Measurements from ENCODE around the gene OR56A5.
"Not testable (repeated sequence)": the region's sequence is repeated elsewhere in the genome, so short reads cannot be mapped to it uniquely, and the experiment has no call there.

Gene OR56A5

GRCh38 chr11:5968394-5968793 lies at the start of gene OR56A5:
Gene OR56A5 (minus strand): TSS chr11:5968494. CDS start chr11:5968494, 0 bp downstream.
- DNase-seq = no peak

GRCh38 chr11:6013042-6013441 lies 44.7 kb upstream of the OR56A5 start:
- DNase-seq = no peak

DNA sequence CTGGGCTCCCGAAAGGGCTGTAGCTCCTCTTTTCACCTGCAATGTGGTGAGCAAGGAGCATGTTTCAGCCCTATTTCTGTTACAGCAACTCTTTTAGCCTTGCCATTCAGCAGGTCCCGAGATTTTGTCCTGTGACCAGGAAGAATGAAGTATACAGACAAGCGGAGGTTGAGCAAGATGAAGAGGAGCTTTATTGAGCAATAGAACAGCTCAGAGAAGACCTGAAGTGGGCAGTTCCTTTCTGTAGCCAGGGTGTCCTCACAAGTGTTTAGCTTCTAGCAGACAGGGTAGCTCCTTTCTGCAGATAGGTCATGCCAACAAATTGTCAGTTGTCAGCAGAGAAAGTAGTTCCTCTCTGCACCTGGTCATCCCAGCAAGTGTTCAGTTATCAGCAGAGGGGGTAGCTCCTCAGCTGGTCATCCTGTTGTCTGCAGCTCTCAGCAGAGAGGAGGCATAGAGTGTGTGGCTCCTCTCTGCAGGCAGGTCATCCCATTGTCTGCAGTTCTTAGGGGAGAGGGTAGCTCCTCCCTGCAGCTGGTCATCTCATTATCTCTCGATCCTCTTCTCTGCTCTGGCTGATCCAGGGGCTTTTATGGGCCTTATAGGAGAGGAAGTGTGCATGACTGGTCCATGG lies 43.9 kb upstream of the OR56A5 start:
- DNase-seq = no peak

DNA sequence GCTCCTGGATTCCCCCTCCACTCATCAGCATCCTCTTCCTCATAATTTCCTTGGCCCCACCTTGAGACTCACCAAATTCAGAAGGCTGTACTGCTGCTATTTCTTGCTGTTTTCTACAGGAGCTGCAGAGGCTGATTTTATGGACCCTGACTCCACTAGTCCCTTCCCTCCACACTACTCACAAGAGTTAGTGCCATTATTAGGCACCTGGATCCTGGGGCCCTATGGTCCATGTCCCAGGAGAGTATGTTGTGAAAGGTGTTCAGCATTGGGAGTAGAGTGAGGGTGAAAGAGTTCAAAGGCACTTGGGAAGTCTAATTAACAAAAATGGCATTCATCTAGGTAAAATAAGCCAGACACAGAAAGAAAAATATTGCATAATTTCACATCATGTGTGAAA lies 38.6 kb upstream of the OR56A5 start, which contains the start of gene OR56A4:
TSS of gene OR56A4 (minus strand) at position 101 of the 400 bp plus-strand sequence. CDS start 3,954 bp downstream, outside the sequence.
- DNase-seq = no peak

- no peak for DNase-seq
These were observed 38.1 kb upstream of the OR56A5 start for GRCh38 chr11:6006395-6006794.

GRCh38 chr11:6002202-6002699 lies 34.0 kb upstream of the OR56A5 start:
- DNase-seq = no peak

GRCh38 chr11:5994791-5995190 lies 26.5 kb upstream of the OR56A5 start:
- DNase-seq = no peak

- no peak for DNase-seq
These were observed 24.4 kb upstream of the OR56A5 start for GRCh38 chr11:5992604-5993251.

- DNase-seq = no peak
These were observed 23.9 kb upstream of the OR56A5 start for GRCh38 chr11:5992150-5992549.

DNA sequence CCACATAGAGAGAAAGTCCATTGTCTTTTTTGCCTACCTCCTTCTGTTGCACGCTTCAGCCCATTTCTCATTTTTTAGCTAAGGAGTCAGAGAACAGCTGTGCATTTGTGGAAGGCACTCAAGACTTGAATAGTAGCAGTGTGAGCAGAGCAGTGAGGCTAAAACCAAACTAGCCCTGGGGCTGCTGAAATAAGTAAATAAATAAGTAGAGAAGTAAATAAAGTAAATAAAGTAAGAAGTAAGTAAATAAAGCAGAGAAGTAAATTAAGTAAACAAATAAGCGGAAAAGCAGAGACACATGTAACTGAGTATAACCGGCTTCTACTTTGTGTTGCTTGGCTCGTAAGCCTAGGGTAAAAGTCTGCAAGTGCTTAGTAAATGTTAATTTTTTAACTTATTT lies 20.9 kb upstream of the OR56A5 start:
- DNase-seq = no peak

- DNase-seq = no peak
These were observed 18.6 kb upstream of the OR56A5 start, which contains the start of gene OR52L1 for GRCh38 chr11:5986885-5987284. Gene OR52L1 (minus strand): TSS chr11:5986985. CDS start chr11:5986930, 55 bp downstream.

GRCh38 chr11:5983443-5983842 lies 15.1 kb upstream of the OR56A5 start:
- DNase-seq = no peak

DNA sequence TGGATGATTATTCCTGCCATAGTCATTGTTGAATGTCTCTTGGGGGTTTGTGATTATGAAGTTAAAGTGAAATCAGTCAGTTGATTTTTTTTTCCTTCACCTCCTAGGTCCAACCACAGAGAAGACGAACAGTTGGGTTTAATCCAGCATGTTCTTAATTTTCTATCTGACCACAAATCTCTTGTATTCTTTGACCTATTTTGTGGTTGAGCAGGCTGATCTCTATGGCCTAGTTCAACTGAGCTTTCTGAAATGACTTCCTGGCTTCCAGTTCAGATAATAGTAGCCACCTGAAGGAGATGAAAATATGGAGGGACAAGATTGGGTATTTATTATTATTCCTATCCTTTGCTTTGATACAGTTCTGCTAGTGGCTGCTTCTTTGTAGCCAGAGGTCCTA lies 5.2 kb upstream of the OR56A5 start:
- no peak for DNase-seq

DNA sequence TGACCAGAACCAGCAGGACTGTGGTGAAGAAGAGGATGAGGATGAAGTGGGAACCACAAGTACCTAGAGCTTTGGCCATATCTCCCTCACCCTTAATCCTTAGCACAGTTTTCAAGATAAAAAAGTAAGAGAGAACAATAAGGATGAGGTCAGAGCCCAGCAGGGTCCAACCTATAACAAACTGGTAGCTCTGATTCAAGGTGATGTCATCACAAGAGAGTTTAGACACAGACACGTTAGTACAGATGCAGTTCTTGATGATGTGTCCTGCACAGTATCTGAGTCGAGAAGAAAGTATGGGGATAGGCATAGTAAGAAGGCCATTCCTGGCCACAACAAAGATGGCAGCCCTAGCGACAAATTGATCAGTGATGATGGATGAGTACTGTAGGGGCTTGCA lies 586 bp downstream of the OR56A5 start:
- no peak for DNase-seq

DNA sequence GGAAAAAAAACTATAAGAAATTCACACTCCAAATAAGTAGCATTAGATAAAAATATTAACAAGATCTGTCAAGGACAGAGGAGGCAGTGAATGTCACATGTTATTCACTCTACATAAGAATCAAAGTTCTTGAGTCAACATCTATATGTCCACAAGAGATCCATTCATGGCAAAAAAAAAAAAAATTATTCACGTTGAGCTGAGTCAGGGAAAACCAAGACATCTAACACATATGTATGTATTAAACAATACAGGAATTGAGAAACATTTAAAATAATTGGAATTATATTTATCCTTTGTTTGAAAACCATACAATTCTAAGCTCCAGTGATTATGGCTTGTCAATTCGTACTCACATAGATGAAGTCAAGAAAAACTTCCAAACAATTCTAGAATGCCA lies 1.3 kb downstream of the OR56A5 start:
- no peak for DNase-seq

DNA sequence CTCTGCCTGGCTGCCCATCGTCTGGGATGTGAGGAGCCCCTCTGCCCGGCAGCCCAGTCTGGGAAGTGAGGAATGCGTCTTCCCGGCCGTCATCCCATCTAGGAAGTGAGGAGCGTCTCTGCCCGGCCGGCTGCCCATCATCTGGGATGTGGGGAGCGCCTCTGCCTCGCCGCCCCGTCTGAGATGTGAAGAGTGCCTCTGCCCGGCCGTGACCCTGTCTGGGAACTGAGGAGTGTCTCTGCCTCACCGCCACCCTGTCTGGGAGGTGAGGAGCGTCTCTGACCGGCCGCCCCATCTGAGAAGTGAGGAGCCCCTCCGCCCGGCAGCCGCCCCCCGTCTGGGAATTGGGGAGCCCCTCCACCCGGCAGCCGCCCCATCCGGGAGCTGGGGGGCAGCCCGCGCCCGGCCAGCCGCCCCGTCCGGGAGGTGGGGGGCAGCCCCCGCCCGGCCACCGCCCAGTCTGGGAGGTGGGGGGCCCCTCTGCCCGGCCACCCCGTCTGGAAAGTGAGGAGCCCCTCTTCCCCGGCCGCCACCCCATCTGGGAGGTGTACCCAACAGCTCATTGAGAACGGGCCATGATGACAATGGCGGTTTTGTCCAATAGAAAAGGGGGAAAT lies 7.5 kb downstream of the OR56A5 start:
- not testable (repeated sequence) for DNase-seq

- no peak for DNase-seq
These were observed 12.7 kb downstream of the OR56A5 start for GRCh38 chr11:5955586-5955985.

GRCh38 chr11:5941951-5942350 lies 26.3 kb downstream of the OR56A5 start, which contains the start of gene OR56A3:
Gene OR56A3 (plus strand): TSS chr11:5942251. CDS start chr11:5947347, 5,096 bp downstream.
- DNase-seq = no peak

GRCh38 chr11:5940748-5941147 lies 27.5 kb downstream of the OR56A5 start:
- DNase-seq = no peak

DNA sequence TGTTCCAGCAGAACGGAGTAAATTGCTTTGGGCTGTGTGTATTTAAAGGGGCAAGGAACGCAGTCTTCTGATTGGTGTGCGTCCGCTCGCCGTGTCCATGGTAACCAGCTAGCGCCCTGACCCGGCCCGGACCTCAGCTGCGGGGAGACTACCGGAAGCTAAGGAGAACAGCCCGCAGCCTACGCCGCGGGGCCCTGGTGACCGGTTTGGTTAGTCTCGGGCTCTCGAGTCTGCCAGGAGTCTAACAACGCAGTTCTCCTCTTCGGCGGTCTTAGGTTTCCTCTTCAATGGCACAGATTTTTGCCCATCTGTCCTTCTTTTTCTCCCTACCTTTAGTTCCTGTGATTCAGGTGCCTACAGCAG lies 29.7 kb downstream of the OR56A5 start:
- no peak for DNase-seq

DNA sequence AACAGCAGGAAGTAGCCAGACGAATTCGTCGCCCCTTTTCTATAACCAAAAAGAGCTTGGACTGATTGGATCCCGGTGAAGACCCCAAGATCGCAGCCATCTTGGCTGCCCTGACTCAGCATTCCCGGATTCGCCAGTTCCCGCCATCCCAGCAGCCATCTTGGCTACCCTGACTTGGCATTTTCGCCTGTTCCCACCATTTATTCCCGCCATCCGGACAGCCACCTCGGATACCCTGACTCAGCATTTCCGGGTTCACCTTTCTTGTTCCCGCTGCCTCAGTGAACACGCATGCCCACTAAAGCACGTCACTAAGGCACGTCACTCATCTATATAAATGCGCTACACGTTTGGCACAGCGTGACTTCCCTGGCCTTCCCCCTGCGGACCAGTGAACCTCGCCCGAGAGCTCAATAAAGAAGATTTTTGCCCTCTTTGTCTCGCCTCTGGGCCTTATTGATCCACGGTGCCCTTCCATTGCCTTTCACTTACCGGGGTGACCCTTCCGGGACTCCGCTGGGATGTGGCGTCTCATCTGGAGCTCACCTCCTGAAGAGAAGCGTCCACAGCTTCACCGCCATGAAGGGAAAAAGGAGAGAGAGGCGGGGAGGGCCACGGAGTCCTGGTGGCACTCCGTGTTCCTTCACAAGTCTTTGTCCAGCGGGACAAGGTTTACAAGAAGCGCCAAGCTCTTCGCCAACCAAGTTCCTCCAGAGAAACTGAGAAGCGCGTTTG lies 30.3 kb downstream of the OR56A5 start:
- DNase-seq = no peak

- no peak for DNase-seq
These were observed 35.2 kb downstream of the OR56A5 start for GRCh38 chr11:5933116-5933515.

- DNase-seq = no peak
These were observed 35.6 kb downstream of the OR56A5 start for GRCh38 chr11:5932671-5933070.
